ENCODE data around the gene CFLAR.

CFLAR gene

GRCh38 chr2:201150454-201151020 lies 34.6 kb downstream of the CFLAR start:
- H3K27ac ChIP-seq (ENCODE audit: low read depth, low read length, poor library complexity, severe bottlenecking) = no peak overlapping the region
- TF ChIP-seq CTCF (IDR thresholded peaks at IDR 0.05; ENCODE audit: low read length) = no peak
- TF ChIP-seq EZH2 (IDR thresholded peaks at IDR 0.05; ENCODE audit: borderline replicate concordance, low read length) = no peak
- no peak overlapping the region for H3K4me2 ChIP-seq (ENCODE audit: low read length)
- H3K9me3 ChIP-seq (ENCODE audit: low read length) = no peaks in the 10 kb centered on the region
- peaks cover 13% of the 10 kb centered on the region for H3K4me1 ChIP-seq (ENCODE audit: insufficient read depth, low read length, severe bottlenecking)
- no peaks in the 10 kb centered on the region for H3K79me2 ChIP-seq (ENCODE audit: insufficient read depth, low read length)
- H4K20me1 ChIP-seq (ENCODE audit: insufficient read depth, low read length) = no peaks in the 10 kb centered on the region
- H3F3A ChIP-seq (ENCODE audit: insufficient read depth, low read length) = no peaks in the 10 kb centered on the region
- H3K9me2 ChIP-seq (ENCODE audit: low read depth, low read length) = no peaks in the 10 kb centered on the region
- no peak overlapping the region for H3K4me3 ChIP-seq (ENCODE audit: low read depth, low read length, poor library complexity, severe bottlenecking)
- peaks cover 44% of the 10 kb centered on the region for H3K36me3 ChIP-seq (ENCODE audit: insufficient read depth, low read length)
- H3K27me3 ChIP-seq (ENCODE audit: insufficient read depth, low read length) = no peaks in the 10 kb centered on the region
- H2AFZ ChIP-seq (ENCODE audit: low read length) = no peak overlapping the region
- no peak overlapping the region for H3K9ac ChIP-seq (ENCODE audit: low read length)

- no peaks in the 10 kb centered on the region for H3K9me3 ChIP-seq (ENCODE audit: low read length)
Measured at GRCh38 chr2:201151127-201151981, 35.4 kb downstream of the CFLAR start.

GRCh38 chr2:201152517-201152916 lies 36.6 kb downstream of the CFLAR start:
- peaks cover 59% of the 10 kb centered on the region for H3K36me3 ChIP-seq (ENCODE audit: insufficient read depth, low read length)
- H3K27me3 ChIP-seq (ENCODE audit: insufficient read depth, low read length) = no peaks in the 10 kb centered on the region
- no peaks in the 10 kb centered on the region for H3F3A ChIP-seq (ENCODE audit: insufficient read depth, low read length)
- no peak overlapping the region for H3K4me2 ChIP-seq (ENCODE audit: low read length)
- H3K79me2 ChIP-seq (ENCODE audit: insufficient read depth, low read length) = no peaks in the 10 kb centered on the region
- H3K9me3 ChIP-seq (ENCODE audit: low read length) = no peaks in the 10 kb centered on the region
- H2AFZ ChIP-seq (ENCODE audit: low read length) = no peak overlapping the region
- no peak for TF ChIP-seq CTCF (IDR thresholded peaks at IDR 0.05; ENCODE audit: low read length)
- TF ChIP-seq EZH2 (IDR thresholded peaks at IDR 0.05; ENCODE audit: borderline replicate concordance, low read length) = no peak
- no peak overlapping the region for H3K27ac ChIP-seq (ENCODE audit: low read depth, low read length, poor library complexity, severe bottlenecking)
- H3K9ac ChIP-seq (ENCODE audit: low read length) = no peak overlapping the region
- peaks cover 32% of the 10 kb centered on the region for H3K4me1 ChIP-seq (ENCODE audit: insufficient read depth, low read length, severe bottlenecking)
- H4K20me1 ChIP-seq (ENCODE audit: insufficient read depth, low read length) = no peaks in the 10 kb centered on the region
- no peak overlapping the region for H3K4me3 ChIP-seq (ENCODE audit: low read depth, low read length, poor library complexity, severe bottlenecking)
- H3K9me2 ChIP-seq (ENCODE audit: low read depth, low read length) = no peaks in the 10 kb centered on the region

More at GRCh38 chr2:201151127-201151981, 35.4 kb downstream of the CFLAR start:
- H3K4me2 ChIP-seq (ENCODE audit: low read length) = peak overlapping the region; percentile 2; the same call in 1 of the 2 replicates
- TF ChIP-seq EZH2 (IDR thresholded peaks at IDR 0.05; ENCODE audit: borderline replicate concordance, low read length) (no peak), CTCF (IDR thresholded peaks at IDR 0.05; ENCODE audit: low read length) (no peak)
- no peak overlapping the region for H2AFZ ChIP-seq (ENCODE audit: low read length)
- no peaks in the 10 kb centered on the region for H3F3A ChIP-seq (ENCODE audit: insufficient read depth, low read length)
- H3K79me2 ChIP-seq (ENCODE audit: insufficient read depth, low read length) = no peaks in the 10 kb centered on the region
- peak overlapping the region; percentile 38 for H3K27ac ChIP-seq (ENCODE audit: low read depth, low read length, poor library complexity, severe bottlenecking)
- H3K9ac ChIP-seq (ENCODE audit: low read length) = no peak overlapping the region
- peaks cover 51% of the 10 kb centered on the region for H3K36me3 ChIP-seq (ENCODE audit: insufficient read depth, low read length)
- H3K9me2 ChIP-seq (ENCODE audit: low read depth, low read length) = no peaks in the 10 kb centered on the region
- no peaks in the 10 kb centered on the region for H3K27me3 ChIP-seq (ENCODE audit: insufficient read depth, low read length)
- H4K20me1 ChIP-seq (ENCODE audit: insufficient read depth, low read length) = no peaks in the 10 kb centered on the region
- no peak overlapping the region for H3K4me3 ChIP-seq (ENCODE audit: low read depth, low read length, poor library complexity, severe bottlenecking)
- peaks cover 21% of the 10 kb centered on the region for H3K4me1 ChIP-seq (ENCODE audit: insufficient read depth, low read length, severe bottlenecking)

Data from OCI-LY1 (cell line).